HEK293T (cell line): Measurements from ENCODE around the gene PPP1R7.

Source experiments
- CTCF ChIA-PET: fragments of 350-600 bp; formaldehyde crosslinking; extraction: SDS; loops from one replicate; lab custom pipeline; 2021; ENCODE audit warnings: antibody characterized with exemption, inconsistent platforms; lab: Yijun Ruan, JAX
- POLR2A ChIA-PET: fragments of 350-600 bp; formaldehyde crosslinking; extraction: SDS; loops from one replicate; lab custom pipeline; 2020; ENCODE audit warnings: antibody characterized with exemption, inconsistent platforms; lab: Yijun Ruan, JAX
- DNase-seq: peaks from one replicate; pipeline ENCODE4 v3.0.0; 2012; ENCODE audit warnings: mixed read lengths; ENCODE audit errors: extremely low spot score
- ARNT ChIP-seq: fragments of 450-650 bp; IDR thresholded peaks from 2 replicates; pipeline ENCODE4 v1.6.1; 2017; ENCODE audit warnings: mild to moderate bottlenecking
- BHLHE40 ChIP-seq: fragments of 450-650 bp; IDR thresholded peaks from 2 replicates; pipeline ENCODE4 v1.6.1; 2016; ENCODE audit warnings: mild to moderate bottlenecking, moderate library complexity, borderline replicate concordance
- CTBP1 ChIP-seq: fragments of 450-650 bp; IDR thresholded peaks from 2 replicates; pipeline ENCODE4 v1.6.1; 2016; ENCODE audit warnings: borderline replicate concordance
- ELF4 ChIP-seq: fragments of 450-650 bp; IDR thresholded peaks from 2 replicates; pipeline ENCODE4 v1.6.1; 2017; ENCODE audit warnings: antibody characterized with exemption
- FOXA1 ChIP-seq: fragments of 450-650 bp; IDR thresholded peaks from 2 replicates; pipeline ENCODE4 v1.6.1; 2016; ENCODE audit warnings: mild to moderate bottlenecking
- FOXK2 ChIP-seq: fragments of 450-650 bp; IDR thresholded peaks from 2 replicates; pipeline ENCODE4 v1.6.1; 2016; ENCODE audit warnings: mild to moderate bottlenecking
- FOXM1 ChIP-seq: fragments of 450-650 bp; IDR thresholded peaks from 2 replicates; pipeline ENCODE4 v1.6.1; 2017; ENCODE audit warnings: mild to moderate bottlenecking, borderline replicate concordance
- HDGF ChIP-seq: fragments of 450-650 bp; IDR thresholded peaks from 2 replicates; pipeline ENCODE4 v1.6.1; 2017; ENCODE audit warnings: antibody characterized with exemption, borderline replicate concordance
- L3MBTL2 ChIP-seq: fragments of 450-650 bp; conservative IDR thresholded peaks from 2 replicates; pipeline ENCODE4 v1.6.1; 2016; ENCODE audit warnings: mild to moderate bottlenecking
- LEF1 ChIP-seq: fragments of 450-650 bp; IDR thresholded peaks from 2 replicates; pipeline ENCODE4 v1.6.1; 2017; ENCODE audit warnings: mild to moderate bottlenecking, borderline replicate concordance
- NFRKB ChIP-seq: fragments of 450-650 bp; IDR thresholded peaks from 2 replicates; pipeline ENCODE4 v1.6.1; 2016; ENCODE audit warnings: mild to moderate bottlenecking, moderate library complexity
- SP1 ChIP-seq: fragments of 450-650 bp; IDR thresholded peaks from 2 replicates; pipeline ENCODE4 v1.6.1; 2017
- SUZ12 ChIP-seq: fragments of 450-650 bp; IDR thresholded peaks from 2 replicates; pipeline ENCODE4 v1.6.1; 2016; ENCODE audit warnings: mild to moderate bottlenecking
- TARDBP ChIP-seq: fragments of 450-650 bp; IDR thresholded peaks from 2 replicates; pipeline ENCODE4 v1.6.1; 2016
- ZNF384 ChIP-seq: fragments of 450-650 bp; IDR thresholded peaks from 2 replicates; pipeline ENCODE4 v1.6.1; 2016
- TF ChIP-seq, protein P1 (sequence below): fragments of 450-650 bp; IDR thresholded peaks from 2 replicates; pipeline ENCODE4 v1.6.1; 2016

PPP1R7 gene

DNA sequence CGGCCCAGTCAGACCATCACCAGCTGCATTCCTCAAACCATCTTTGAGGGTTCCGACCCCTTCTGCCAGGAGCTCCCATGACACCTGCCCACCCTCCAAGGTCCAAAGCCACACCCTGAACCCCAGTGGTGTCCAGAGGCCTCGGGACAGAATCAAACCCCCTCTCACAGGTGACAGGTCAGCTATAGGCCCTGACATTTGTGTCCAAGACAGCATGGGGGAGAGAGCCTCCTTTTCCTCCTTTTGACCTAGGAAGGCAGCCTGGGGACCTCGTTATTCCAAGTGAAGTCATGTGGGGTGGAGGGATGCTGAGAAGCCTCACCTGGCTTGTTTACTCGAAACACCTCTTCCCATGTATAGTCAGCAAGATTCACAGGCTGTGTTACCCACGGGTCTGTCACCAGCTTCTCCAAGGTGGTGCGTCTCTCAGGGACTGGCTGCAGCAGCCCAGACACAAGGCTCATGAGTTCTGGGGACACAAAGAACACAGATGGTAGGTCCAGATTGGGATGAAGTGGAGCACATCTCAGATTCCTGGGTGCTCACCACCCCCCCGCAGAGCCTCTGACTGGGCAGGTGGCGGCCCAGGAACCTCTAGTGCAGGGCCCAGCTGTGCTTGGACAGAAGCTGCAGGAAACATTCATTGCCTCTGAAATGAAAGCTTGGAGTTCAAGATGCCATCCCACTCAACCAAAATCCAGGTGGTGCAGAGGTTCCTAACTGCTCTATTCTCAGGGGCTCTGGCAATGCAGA lies 43.1 kb upstream of the PPP1R7 start:
- TF ChIP-seq SUZ12 = no peak
- TF ChIP-seq LEF1 = no peak
- TF ChIP-seq FOXM1 = no peak
- no peak for TF ChIP-seq ZNF384
- no peak for TF ChIP-seq FOXK2
- no peak for TF ChIP-seq SP1
- TF ChIP-seq ARNT = no peak
- no peak for TF ChIP-seq FOXA1
- no peak for TF ChIP-seq CTBP1
- TF ChIP-seq L3MBTL2 = no peak
- no peak for TF ChIP-seq BHLHE40
- DNase-seq = no peak
- ChIA-PET POLR2A (no interaction called here), CTCF (no interaction called here)

DNA sequence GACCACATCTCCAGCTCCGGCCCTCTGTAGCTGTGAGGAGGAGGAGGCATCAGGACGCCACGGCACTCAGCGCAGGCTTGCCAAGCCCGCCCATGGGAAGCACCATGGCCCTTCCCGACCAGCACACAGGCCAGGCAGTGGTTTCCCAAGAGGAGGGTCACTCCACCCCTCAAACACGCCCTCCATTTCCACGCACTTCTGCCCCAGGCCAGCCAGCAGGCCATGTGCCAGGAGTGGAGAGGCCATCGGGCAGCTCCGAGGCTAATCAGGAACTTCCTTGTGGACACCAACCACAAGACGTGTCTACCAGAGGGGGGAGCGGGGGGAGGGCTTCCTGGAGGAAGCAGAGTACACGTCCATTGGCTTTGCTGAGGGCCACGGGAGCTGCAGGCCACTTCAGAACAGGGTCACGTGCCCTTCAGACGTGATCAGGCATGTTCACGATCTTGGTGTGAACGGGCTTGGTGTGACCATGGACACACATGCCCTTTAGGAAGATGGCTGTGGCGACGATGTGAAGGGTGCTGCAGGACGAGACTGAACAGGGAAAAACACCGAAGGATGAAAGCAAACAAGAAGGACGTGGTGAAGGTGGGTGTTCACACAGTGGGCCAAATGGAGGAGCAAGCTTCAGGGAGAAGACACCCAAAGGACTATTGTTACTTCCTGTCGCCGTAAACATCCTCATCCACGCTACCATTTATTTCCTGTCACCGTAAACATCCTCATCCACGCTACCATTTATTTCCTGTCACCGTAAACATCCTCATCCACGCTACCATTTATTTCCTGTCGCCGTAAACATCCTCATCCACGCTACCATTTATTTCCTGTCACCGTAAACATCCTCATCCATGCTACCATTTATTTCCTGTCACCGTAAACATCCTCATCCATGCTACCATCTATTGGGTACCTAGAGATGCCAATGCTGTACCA lies 41.7 kb upstream of the PPP1R7 start:
- CTCF ChIA-PET = no interaction called here

DNA sequence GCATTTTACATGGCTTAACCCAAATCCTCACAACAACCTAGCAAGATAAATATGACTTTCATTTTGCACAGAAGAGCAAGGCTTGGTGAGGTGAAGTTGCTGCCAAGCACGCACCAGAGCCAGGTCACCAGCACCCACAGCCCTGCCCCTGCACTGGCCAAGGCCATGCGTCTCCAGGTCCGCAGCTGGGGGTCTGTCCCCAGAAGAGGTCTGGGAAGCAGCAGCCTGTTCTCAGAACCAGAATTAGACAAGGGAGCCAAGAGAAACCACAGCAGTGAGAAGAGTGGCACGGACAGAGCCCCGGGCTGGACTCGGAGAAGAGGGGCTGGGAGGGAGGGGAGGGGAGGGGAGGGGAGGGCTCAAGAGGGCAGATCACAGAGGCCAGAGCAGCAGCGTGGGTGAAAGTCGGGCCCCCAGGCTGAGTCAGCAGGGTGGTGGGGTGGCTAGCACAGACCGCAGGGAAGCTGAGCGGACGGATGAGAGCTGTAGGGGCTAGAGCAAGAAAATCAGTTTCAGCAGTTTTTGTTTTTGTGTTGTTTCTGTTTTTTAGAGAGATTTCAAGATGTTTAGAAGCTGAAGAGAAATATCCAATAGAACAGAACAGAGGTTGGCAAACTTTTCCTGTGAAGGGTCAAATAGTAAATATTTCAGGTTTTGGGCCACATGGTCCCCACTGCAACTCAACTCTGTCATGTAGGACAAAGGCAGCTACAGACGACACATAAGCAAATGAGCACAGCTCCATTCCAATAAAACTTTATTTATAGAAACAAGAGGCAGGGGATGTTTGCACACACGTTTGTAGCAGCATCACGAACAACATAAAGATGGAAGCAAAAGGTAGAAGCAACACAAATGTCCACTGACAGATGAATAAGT lies 40.8 kb upstream of the PPP1R7 start:
- POLR2A ChIA-PET = interaction anchor here (0.5 to 1.7 kb wide), 2 partner anchors 7 to 8 kb away, joined by 3 to 6 read pairs; partner anchors contain the start of gene MTERF4
- CTCF ChIA-PET = no interaction called here
- TF ChIP-seq LEF1 (no peak), FOXA1 (no peak), TARDBP (no peak)
- no peak for DNase-seq

More for the DNA sequence above, 41.7 kb upstream of the PPP1R7 start:
- DNase-seq = no peak
- TF ChIP-seq ZNF384 = no peak
- no peak for TF ChIP-seq SUZ12
- no peak for TF ChIP-seq ELF4
- TF ChIP-seq TARDBP = no peak
- TF ChIP-seq FOXA1 = no peak
- no peak for TF ChIP-seq FOXM1
- TF ChIP-seq NFRKB = no peak
- TF ChIP-seq LEF1 = no peak
- no peak for TF ChIP-seq ARNT
- no peak for TF ChIP-seq L3MBTL2
- TF ChIP-seq BHLHE40 = no peak
- TF ChIP-seq, protein P1, sequence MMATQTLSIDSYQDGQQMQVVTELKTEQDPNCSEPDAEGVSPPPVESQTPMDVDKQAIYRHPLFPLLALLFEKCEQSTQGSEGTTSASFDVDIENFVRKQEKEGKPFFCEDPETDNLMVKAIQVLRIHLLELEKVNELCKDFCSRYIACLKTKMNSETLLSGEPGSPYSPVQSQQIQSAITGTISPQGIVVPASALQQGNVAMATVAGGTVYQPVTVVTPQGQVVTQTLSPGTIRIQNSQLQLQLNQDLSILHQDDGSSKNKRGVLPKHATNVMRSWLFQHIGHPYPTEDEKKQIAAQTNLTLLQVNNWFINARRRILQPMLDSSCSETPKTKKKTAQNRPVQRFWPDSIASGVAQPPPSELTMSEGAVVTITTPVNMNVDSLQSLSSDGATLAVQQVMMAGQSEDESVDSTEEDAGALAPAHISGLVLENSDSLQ = no peak
- no peak for TF ChIP-seq HDGF
- POLR2A ChIA-PET = no interaction called here

DNA sequence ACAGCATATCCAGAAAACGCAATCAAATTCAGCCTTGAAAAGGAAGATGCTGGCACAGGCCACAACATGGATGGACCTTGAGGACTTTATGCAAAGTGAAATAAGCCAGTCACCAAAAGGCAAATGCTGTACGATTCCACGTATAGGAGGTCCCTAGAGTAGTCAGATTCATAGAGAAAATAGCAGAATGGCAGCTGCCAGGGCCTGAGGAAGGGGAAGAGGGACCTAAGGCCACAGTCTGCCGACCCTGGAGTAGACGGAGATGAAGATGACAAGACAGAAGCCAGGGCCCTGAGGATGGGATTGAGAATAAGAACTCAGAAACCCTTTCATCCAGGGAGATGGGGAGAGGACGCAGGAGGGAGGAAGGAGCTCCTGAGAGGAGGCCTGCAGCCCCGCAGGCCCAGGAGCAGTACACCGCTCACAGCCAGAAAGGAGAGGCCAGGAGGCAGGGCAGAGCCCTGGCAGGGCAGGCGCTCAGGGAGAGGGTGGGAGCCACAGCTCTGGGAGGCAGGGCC lies 40.1 kb upstream of the PPP1R7 start:
- DNase-seq = no peak
- ChIA-PET CTCF (no interaction called here), POLR2A (interaction anchor here (0.5 to 1.7 kb wide), 2 partner anchors 8 to 9 kb away, joined by 3 to 6 read pairs; partner anchors contain the start of gene MTERF4)
- TF ChIP-seq TARDBP = no peak
- no peak for TF ChIP-seq NFRKB
- TF ChIP-seq ZNF384 = no peak
- no peak for TF ChIP-seq LEF1
- TF ChIP-seq, protein P1 = no peak
- TF ChIP-seq BHLHE40 = no peak
- no peak for TF ChIP-seq L3MBTL2
- no peak for TF ChIP-seq FOXA1
- TF ChIP-seq FOXM1 = no peak
- no peak for TF ChIP-seq SUZ12
- TF ChIP-seq CTBP1 = no peak

DNA sequence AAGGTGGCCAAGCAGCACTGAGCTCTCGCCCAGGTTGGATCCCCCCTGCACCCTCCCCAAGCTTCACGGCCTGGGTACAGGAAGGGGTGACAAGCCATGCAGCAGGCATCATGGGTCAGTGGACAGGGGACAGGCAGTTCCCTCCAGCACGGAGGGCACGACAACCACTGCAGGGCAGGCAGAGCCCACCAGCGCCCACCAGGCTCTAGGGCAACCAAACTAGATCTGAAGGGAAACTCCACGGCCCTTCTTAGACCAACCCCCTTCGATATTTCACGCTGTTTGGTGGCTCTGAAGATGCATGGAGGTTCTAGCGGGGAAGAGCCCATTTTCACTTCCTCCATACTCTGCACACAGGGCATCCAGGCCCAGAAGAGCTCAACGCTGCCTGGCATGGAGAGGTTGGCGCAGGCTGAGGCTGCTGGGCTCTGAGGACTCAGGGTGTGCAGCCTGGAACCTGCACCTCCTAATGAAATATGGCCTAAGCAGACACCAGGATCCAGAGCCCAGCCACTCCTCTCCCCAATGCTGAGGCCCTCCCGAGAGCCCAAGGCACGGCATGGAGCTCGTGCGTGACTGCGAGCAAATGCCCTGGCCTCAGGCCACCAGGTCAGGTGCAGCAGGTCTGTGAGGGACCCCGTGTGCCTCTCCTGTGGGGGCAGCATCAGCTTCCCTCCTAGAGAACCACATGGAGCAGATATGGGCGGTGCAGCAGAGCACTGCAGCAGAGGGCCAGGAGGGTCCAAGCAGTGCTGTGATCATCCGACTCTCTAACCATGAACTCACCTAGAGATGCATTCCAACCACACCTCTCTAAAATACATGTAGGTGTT lies 39.4 kb upstream of the PPP1R7 start:
- CTCF ChIA-PET = no interaction called here
- POLR2A ChIA-PET = interaction anchor here (1.7 kb wide), 1 partner anchor 9 kb away, joined by 6 read pairs; the partner anchor contains the start of gene MTERF4
- TF ChIP-seq SP1 (no peak), CTBP1 (no peak), ZNF384 (no peak), ELF4 (no peak), FOXA1 (no peak), BHLHE40 (no peak), FOXM1 (no peak)
- no peak for DNase-seq
